Measurements from ENCODE around the gene INAFM1.
"Not testable (repeated sequence)": the region's sequence is repeated elsewhere in the genome, so short reads cannot be mapped to it uniquely, and the experiment has no call there.

INAFM1 gene

DNA sequence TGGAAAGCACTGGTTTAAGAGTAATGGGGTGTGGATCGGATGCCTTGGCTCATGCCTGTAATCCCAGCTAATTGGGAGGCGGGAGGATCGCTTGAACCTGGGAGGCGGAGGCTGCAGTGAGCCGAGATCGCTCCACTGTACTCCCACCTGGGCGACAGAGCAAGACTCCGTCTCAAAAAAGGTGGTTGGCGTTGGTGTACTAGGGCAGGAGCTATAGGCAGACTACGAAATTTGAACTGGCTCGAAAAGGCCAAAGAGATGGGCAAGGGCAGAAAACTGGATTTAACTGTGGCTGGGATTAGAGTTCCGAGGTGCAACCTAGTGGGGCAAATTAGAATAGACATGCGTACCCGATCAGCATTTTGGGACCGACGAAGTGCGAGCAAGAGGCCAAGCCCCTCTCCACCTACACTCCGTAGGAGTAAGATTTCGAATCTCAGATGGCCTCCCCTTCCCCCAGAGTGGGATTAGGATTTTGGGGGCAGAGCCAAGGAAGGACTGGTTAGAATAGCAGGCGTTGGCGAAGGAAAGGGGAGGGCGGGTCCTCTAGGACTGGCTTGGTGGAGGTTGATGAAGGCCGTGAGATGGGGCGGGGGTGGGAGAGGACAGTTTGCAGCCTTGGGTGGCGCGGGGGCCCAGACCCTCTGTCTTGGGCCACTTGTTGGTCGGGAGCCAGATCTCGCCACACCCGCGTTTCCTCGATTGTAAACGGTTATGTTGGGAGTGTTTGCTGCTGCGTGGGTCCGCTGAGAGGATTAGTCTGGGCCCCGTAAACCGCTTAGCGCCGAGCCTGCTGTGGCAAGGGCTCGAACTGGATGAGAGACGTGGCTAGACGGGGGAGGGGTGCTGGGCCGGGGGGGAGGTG is 2.0 kb upstream of the INAFM1 start:
- peak; percentile 25 for DNase-seq (ENCODE audit: low read depth)
- H3K4me3 ChIP-seq (ENCODE audit: control insufficient read depth, low read depth, low read length) = peak overlapping the region; percentile 71
- TF ChIP-seq, protein P1, sequence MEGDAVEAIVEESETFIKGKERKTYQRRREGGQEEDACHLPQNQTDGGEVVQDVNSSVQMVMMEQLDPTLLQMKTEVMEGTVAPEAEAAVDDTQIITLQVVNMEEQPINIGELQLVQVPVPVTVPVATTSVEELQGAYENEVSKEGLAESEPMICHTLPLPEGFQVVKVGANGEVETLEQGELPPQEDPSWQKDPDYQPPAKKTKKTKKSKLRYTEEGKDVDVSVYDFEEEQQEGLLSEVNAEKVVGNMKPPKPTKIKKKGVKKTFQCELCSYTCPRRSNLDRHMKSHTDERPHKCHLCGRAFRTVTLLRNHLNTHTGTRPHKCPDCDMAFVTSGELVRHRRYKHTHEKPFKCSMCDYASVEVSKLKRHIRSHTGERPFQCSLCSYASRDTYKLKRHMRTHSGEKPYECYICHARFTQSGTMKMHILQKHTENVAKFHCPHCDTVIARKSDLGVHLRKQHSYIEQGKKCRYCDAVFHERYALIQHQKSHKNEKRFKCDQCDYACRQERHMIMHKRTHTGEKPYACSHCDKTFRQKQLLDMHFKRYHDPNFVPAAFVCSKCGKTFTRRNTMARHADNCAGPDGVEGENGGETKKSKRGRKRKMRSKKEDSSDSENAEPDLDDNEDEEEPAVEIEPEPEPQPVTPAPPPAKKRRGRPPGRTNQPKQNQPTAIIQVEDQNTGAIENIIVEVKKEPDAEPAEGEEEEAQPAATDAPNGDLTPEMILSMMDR (conservative IDR thresholded peaks at IDR 0.05; ENCODE audit: control insufficient read depth, insufficient read depth, low read depth, low read length) = no peak

DNA sequence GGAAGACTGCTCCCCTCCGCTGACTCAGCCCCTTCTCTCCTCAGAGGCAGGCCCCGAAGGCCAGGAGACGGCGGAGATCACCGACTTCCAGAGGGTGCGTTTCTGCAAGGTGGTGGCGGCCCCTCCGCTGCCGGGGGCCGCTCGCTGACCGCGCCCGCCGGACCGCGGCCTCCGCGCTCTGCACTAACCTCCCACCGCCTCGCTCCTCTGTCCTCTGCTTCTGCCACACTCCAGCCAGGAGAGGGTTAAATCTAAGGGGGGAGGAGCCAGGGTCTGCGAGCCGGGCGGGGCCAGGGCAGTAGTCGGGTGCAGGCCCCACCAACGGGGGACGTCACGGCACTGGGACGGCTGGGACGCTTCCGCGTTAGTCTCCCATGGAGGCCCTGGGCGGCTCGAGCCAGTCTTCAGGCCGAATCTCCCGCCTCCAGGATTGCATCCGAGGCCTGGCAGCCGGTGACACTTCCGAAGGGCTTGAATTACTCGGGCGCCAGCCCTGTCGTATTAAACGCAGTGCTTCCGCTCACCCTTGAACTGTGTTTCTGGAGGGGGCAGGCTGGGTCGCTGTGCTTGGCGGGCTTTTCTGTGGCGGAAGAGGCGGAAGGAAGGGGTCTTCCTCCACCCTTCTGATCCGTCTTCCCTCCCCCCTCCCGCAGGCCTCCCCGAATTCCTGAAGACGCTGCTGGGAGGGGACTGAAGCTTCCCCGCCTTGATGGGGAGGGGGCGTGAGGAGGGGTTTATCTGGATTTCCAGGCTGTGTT is 1.2 kb upstream of the INAFM1 start:
- TF ChIP-seq, protein P1 (conservative IDR thresholded peaks at IDR 0.05; ENCODE audit: control insufficient read depth, insufficient read depth, low read depth, low read length) = no peak
- peak overlapping the region; percentile 71 for H3K4me3 ChIP-seq (ENCODE audit: control insufficient read depth, low read depth, low read length)
- peak; percentile 92 for DNase-seq (ENCODE audit: low read depth)

DNA sequence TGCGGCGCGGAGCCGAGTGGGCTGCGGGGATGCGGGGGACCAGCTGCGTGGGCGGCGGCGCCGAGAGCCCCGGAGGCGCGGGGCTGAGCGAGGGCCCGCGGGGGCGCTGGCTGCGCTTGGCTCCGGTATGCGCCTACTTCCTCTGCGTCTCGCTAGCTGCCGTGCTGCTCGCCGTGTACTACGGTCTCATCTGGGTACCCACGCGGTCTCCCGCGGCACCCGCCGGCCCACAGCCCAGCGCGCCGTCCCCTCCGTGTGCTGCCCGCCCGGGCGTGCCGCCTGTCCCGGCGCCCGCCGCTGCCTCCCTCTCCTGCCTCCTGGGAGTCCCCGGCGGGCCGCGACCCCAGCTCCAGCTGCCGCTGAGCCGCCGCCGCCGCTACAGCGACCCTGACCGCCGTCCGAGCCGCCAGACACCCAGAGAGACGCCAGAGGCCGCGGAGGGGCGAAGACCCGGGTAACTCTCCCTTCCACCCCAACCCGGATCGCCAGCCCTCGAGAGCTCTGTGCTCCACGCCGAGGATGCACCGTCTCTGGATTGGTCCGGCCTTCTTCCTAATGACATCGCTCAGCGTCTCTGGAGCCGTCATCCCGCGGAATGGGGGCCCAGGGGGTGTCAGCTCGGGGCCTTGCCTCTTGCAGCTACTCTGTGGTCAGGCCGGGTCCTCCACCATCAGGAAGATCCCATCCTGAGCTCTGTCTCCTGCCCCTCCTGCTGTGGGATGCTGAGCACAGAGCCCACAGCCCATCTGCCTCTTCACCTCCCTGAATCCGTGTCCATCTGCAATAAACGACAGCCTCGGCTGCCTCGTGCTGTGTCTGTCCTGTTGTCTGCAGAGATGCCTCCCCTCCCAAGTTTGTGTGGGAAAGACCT is 441 bp downstream of the INAFM1 start:
- TF ChIP-seq, protein P1 (conservative IDR thresholded peaks at IDR 0.05; ENCODE audit: control insufficient read depth, insufficient read depth, low read depth, low read length) = no peak
- peak overlapping the region; percentile 44 for H3K4me3 ChIP-seq (ENCODE audit: control insufficient read depth, low read depth, low read length)
- peak; percentile 28 for DNase-seq (ENCODE audit: low read depth)

DNA sequence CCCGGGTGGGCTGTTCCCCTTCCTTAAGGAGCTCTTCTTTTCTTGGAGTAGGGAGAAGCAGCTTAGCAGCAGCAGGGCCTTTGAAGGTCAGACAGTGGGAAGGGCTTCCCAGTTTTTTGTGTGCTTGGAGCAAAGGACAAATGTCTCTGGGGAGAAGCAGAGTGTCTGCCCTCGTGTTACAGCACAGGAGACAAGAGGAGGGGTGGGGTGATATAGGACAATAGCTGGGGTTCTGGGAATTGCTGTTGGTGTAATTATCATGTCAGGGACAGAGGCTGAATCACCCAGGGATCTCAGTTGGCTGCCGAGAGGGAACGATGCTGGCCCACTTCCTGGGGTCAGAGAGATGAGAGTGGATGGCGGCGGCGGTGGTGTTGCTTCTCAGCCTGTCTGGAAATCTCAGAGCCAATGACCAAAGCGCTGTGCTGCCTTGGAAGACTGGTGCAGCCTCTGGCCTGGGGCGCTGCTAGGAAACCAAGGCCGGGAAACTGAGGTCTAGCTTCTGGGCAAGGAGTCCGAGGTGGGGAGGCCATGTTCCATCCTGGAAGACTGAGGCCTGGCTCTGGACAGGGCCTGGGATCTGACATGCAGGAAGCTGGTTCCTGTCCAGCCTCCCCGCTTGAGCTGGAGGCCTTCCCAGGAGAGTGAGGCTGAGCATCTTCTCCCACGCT is 1.2 kb downstream of the INAFM1 start:
- TF ChIP-seq, protein P1 (conservative IDR thresholded peaks at IDR 0.05; ENCODE audit: control insufficient read depth, insufficient read depth, low read depth, low read length) = no peak
- DNase-seq (ENCODE audit: low read depth) = peak; percentile 87
- H3K4me3 ChIP-seq (ENCODE audit: control insufficient read depth, low read depth, low read length) = peak overlapping the region; percentile 44

DNA sequence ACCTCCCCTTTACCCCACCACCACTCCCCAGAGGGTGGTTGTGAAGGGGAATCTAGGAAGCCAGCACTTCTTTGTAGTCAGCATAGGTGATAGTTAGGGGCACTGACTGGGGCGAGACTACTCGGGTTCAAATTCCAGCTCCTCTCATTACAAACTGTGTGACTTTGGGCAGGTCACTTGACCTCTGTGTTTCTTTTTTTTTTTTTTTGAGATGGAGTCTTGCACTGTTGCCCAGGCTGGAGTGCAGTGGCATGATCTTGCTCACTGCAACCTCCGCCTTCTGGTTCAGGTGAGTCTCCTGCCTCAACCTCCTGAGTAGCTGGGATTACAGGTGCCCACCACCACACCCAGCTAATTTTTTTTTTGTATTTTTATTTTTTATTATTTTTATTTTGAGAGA is 1.8 kb downstream of the INAFM1 start:
- DNase-seq (ENCODE audit: low read depth); H3K4me3 ChIP-seq (ENCODE audit: control insufficient read depth, low read depth, low read length): not testable (repeated sequence)

DNA sequence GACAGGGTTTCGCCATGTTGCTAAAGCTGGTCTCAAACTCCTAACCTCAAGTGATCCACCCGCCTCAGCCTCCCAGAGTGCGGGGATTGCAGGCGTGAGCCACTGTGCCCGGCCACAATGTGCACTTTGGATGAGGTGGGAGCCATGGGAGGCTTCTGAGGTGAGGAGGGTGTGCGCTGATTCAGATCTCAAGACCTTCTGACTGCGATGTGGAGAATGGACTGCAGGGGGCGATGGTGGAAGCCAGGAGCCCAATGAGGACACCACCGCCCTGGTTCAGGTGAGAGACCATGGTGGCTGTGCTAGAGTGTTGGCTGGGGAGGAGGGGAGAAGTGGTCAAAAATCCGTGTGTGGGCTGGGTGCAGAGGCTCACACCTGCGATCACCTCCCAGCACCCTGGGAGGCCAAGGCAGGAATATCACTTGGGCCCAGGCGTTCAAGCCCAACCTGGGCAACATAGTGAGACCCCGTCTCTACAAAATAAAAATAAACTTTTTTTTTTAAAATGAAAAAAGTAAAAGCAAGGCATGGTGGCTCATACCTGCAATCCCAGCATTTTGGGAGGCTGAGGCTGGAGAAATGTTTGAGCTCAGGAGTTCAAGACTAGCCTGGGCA is 5.6 kb downstream of the INAFM1 start:
- H3K4me3 ChIP-seq (ENCODE audit: control insufficient read depth, low read depth, low read length) = no peak overlapping the region
- TF ChIP-seq, protein P1 (conservative IDR thresholded peaks at IDR 0.05; ENCODE audit: control insufficient read depth, insufficient read depth, low read depth, low read length) = peak; percentile 54
- peak; percentile 35 for DNase-seq (ENCODE audit: low read depth)

Measured in fibroblast of mammary gland (primary cell).